HG03139 (cell line): Measurements from ENCODE around the gene GTF2IRD1.

Experiments used
- ATAC-seq: cut with Tn5 transposase; IDR thresholded peaks from one replicate; pipeline ENCODE4 v1.9.1; 2021; ENCODE audit not compliant: unreplicated experiment

Gene GTF2IRD1

DNA sequence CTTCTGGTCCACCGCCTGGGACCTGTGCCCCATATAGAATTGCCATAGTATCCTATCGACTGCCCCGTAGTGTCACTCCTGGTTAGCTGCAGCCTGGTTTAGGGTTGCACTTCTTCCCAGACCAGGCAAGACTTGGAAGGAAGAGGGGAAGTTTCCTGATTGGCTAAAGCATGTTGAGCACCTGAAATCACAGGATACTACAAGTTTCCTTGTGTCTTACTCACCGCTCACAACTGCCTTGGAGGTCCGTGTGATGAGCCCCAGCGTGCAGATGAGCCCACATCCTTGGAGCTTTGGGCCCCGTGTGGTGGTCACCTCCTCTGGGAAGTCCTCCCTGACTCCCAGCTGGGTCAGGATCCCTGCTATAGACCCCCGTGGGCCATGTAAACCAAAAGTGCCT lies 129.9 kb downstream of the GTF2IRD1 start:
- no peak for ATAC-seq

DNA sequence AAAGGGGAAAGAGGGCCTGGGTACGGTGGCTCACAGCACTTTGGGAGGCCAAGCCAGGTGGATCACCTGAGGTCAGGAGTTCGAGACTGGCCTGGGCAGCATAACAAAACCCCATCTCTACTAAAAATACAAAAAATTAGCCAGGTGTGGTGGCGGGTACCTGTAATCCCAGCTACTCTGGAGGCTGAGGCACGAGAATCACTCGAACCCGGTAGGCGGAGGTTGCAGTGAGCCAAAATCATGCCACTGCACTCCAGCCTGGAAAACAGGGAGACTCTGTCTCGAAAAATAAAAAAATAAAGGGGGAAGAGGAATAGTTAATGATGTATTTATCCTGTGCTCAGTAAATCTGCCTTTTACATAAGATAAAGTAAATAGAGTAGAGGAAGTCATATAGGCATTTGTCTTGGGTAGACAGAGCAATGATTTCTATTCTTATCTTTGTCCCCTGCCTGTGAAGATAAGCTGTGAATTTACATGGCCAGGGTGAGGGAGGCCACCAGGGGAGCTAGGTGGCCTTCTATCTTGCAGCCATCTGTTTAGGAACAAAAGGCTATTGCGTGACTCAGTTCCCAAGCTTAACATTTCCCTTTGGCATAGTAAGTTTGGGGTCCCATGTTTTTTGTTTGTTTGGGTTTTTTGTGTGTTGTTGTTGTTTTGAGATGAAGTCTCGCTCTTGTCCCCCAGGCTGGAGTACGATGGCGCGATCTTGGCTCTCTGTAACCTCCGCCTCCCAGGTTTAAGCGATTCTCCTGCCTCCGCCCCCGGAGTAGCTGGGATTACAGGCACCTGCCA lies 130.7 kb downstream of the GTF2IRD1 start:
- no peak for ATAC-seq

DNA sequence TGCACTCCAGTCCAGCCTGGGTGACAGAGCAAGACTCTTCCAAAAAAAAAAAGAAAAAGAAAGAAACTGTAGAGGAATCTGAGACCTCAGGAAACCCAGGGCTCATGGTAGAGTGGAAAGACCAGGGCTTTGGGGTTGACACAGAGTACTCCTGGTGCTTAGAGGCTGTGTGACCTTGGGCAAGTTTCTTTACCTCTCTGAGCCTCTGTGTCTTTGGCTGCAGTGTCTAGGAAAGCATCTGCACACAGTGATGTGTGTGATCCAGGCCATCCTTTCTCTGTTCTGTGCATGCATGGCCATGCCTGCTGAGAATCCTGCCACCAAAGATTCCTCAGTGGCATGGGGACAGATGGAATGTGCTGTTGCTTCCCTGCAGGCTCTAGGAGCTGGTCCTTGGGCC lies 132.1 kb downstream of the GTF2IRD1 start:
- no peak for ATAC-seq

DNA sequence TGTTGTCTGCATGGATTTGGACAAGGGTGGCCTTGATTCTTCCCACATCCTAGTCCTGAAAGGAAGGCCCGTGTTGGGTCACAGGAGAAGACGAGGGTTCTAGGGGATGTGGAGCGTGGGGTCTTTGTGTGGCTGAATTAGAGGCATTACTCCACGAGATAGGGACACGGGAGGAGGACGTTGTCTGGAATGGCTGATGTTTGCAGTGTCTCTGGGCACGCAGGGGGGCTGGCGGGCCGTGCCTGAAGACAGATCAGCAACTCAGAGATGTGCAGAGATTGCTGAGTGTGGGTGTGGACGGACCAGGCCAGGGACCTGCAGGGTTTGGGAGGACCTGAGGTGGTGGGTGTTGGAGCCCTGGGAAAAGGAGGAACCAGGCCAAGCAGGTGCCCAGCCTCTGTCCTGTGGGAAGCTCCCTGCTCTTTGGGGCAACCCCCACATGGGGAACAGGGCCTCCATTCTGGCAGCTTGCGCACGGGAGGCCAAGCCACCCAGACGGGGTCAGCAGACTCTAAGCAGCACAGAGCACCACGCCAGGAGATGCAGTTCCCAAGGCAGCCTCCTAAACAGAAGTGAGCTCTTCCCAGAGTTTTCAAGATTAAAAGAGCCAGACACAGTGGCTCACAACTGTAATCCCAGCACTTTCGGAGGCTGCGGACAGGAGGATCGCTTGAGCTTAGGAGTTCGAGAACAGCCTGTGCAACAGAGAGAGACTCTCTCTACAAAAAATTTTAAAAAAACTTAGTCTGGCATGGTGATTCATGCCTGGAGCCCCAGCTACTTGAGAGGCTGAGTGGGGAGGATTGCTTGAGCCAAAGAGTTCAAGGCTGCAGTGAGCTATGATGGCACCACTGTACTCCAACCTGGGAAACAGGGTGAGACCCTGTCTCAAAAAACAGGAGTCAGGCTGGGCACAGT lies 132.8 kb downstream of the GTF2IRD1 start:
- ATAC-seq = no peak

DNA sequence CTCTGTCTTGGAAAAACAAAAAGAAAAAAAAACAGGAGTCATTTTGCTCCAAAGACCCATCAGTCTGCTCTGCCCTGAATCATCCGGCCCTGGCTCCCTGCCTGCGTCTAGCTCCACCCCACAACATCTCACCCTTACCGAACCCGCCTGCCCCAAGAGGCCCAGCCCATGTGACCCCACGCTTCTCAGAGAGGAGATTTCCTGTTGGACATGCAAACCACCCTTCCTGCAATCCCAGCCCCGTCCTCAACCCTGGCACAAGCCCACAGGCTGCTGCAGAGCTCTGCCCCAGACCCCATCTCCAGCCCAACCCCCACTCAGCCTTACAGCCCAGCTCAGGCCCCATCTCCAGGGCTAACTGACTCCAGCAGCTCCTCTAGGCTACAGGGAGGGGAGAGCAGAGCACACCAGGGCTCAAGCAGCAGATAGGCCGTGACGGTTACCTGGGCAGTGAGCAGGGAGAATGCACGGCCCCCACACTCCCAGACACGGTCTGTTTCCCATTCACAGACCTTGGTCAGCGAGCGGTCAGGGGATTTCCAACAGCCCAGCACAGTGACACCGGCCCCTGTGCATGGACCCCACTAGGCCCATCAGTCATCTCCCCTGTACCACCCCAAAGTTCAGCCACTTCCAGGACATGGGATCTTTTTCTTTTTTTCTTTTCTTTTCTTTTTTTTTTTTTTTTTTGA lies 133.9 kb downstream of the GTF2IRD1 start:
- peak; percentile 70 for ATAC-seq

DNA sequence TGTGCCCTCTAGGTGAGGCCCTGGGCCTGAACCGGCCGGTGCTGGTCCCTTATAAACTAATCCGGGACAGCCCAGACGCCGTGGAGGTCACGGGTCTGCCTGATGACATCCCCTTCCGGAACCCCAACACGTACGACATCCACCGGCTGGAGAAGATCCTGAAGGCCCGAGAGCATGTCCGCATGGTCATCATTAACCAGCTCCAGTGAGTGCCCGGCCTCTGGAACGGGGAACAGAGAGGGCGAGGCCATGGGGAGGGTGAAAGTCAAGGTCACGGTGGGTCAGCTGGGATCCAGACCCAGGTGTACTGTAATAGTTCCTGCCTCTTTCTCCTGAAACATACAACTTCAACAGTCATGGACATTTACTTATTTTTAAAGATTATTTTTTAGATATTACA lies 137.1 kb downstream of the GTF2IRD1 start:
- ATAC-seq = no peak

DNA sequence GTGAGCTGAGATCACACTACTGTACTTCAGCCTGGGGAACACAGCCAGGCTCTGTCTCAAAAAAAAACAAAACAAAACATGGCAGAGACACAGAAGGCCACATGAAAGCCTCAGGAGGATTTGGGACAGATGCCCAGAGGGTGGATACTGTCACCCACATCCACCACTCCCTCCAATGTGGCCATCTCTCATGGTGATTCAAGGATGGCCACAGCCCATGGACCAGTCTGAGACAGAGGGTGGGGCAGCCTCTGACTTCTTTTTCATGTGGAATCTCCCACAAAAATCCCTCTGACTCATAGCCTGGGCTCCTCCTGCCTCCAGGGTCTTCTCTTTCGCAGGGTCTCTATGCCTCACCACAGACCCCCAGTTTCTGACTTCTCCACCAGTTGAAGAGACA lies 144.9 kb downstream of the GTF2IRD1 start:
- no peak for ATAC-seq

DNA sequence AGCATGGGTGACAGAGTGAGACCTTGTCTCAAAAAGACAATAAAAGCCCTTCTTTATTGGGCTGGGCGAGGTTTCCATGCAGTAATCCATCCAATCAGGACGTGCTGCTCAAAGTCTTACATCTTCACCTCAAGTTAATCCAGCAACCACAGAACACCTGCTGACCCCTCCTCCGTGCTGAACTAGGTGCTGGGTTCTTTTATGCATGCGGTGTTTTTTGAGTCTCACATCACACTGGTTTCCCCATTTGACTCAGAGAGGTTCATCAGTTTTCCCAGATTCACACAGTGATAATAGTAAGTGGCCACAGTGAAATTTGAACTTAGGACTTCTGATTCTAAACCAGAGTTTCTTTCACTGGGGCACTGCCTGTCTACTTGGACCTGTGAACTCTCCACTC lies 145.5 kb downstream of the GTF2IRD1 start:
- ATAC-seq = no peak

DNA sequence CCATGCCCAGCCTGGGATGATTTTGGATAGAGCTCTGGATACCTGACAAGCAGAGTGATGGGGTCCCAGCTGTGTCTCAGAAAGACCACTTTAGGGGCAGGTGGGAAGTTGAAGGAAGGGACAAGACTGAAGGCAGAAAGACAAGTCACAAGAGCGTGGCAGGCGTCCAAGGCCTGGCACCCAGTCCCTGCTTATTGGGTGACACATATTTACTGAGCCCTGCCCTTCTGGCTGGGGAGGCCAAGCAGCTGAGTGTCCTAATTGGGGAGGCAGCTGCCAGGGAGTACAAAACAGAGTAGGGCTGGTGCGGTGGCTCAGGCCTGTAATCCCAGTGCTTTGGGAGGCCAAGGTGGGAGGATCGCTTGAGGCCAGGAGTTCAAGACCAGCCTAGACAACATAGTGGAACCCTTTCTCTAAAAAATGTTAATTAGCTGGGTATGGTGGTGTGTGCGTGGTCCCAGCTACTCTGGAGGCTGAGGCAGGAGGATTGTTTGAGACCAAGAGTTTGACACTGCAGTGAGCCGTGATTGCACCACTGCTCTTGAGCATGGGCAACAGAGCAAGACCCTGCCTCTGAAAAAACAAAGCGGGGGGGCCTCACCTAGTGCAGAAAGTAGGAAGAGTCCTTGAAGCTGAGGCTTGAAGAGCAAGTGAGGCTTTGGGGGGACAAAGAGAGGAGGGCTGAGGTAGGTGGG lies 150.8 kb downstream of the GTF2IRD1 start:
- ATAC-seq = no peak

DNA sequence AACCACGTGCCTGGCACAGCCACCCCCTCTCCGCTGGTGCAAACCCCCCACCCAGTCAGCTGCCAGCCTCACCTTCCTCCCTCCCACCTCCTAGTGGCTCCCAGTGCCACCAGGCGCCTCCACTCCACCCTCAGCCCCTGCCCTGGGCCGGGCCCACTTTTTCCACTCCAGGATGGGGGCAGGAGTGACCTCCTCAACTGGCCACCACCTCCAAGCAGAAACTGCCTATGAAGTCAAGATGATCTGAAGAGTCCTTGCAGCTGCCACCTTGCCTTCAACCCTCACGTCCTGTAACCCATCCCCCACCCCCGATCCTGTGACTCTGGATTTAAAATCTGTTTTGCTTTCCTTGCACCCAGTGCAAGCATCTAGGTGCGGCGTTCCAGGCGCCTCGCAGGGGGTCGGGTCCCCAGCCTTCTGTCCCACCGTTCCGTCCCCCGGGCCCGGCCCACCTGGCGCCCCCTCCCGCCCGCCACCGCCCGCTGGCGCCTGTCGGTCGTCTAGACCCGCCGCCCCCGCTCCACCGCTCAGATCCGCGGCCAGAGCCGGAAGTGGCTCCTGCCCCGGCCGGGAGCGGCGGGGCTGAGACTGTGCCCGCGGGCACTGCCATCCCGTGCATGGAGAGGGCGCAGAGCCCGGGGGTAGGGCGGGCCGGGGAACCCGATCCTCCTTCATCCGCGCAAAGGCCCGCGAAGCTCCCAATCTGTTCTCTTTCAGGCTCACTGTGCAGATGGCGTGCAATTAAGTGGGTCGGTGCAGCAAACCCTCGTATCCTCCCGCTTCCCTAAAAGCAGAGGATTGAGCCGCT lies 152.6 kb downstream of the GTF2IRD1 start:
- ATAC-seq = no peak

DNA sequence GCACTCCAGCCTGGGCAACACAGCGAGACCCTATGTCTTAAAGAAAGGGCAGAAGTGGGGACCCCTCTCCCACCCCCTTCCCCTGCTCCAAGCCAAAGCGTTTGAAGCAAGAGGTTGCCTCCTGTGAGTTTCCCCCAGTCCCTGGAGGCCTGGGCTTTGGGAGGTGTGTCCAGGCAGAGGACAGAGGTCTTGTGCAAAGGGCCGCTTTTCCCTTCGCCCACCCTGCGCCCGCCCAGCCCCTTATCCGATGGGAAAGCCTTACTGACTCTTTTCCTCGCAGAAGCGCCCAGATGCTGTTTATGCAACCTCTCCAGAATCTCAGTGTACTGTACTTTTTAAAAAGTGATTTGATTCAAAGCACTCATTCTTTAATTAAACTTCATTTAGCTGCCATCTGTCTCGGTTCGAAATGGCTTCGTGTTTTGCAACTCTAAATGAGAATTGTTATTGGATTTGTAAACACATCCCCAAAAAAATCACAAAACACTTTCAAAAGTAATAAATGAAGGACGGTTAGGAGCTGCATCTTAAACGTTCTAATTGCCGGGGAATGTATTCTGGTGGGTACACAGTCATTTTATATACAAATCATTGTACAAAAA lies 153.3 kb downstream of the GTF2IRD1 start:
- ATAC-seq = no peak

DNA sequence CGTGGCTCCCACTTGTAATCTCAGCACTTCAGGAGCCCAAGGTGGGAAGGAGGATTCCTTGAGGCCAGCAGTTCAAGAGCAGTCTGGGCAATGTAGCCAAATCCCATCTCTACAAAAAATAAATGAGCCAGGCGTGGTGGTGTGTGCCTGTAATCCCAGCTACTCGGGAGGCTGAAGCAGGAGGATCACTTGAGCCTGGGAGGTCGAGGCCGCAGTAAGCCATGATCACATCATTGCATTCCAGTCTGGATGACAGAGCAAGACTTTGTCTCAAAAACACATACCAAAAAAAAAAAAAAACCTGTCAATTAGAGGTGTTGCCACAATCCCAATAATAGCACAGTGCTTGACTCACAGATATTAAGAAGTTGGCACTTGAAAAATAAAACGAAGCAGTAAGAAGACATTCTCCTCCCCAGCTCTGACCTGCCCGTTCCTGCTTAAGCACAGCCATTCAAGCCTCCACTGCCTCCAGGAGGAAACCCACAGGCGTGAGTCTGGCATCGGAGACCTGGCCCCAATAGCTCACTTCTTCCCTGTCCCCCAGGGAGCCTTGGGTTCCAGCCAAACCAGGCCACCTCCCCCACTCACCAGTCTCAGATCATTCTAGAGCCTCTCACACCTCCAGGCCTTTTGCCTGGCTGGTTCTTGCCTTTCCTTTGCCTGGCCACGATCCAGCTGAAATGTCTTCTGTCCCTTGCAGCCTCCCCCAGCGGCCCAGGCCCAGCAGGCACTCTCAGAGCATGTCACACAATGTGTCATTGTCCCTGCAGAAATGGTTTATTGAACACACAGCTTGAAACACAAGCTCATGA lies 158.5 kb downstream of the GTF2IRD1 start:
- no peak for ATAC-seq

DNA sequence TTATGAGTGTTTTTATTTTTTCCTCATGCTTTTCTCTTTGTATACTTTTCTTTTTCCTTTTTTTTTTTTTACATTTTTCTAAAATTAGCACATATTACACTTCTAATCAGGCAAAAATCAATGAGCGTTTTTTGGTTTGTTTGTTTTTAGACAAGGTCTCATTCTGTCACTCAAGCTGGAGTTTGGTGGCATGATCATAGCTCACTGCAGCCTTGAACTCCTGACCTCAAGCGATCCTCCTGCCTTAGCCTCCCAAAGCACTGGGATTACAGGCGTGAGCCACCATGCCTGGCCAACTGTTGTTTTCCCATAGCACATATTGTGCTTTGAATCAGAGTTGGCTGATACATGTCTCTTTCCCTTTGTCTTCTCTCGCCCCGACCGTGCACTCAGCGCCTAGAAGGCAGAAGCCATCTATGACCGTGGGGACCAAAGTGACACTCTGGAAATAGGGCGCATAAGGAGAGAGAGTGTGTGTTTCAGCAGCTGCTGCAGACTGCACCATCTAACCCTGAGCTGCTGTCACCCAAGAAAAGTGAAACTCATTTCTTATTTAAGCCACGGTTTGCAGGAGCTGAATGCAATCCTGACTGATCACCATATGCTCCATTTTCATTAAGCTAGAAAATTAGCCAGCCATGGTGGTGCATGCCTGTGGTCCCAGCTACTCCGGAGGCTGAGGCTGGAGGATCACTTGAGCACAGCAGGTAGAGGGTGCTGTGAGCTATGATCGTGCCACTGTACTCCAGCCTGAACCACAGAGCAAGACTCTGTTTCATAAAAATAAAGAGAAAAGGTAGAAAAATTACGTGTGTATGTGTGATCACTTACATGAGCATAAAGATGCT lies 162.5 kb downstream of the GTF2IRD1 start:
- no peak for ATAC-seq

DNA sequence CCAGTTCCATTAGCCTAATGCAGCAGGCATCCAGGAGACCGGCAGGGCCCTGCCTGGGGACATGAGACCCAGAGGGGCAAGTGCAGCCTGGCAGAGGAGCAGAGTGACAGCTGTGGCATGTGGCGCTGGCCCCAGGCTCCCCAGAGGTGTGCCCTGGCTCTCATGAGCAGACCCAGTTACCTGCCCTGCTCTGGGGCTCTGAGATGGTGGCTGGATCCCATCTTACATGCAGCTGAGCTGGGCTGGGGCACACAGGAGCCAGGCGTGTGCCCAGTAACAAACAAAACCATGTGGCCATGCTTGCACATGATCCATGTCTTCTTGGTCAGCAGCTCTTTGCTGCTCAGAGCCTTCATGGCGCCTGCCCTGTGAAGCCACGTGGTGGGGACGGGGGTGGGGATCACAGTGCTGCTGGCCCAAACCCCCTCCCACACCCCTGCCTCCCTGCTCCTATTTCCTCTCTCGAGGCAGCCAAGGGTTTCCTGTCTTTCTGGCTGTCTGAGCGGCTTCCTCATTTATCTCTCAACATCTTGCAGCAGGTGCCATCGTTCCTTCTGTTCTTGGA lies 163.6 kb downstream of the GTF2IRD1 start:
- ATAC-seq = no peak

DNA sequence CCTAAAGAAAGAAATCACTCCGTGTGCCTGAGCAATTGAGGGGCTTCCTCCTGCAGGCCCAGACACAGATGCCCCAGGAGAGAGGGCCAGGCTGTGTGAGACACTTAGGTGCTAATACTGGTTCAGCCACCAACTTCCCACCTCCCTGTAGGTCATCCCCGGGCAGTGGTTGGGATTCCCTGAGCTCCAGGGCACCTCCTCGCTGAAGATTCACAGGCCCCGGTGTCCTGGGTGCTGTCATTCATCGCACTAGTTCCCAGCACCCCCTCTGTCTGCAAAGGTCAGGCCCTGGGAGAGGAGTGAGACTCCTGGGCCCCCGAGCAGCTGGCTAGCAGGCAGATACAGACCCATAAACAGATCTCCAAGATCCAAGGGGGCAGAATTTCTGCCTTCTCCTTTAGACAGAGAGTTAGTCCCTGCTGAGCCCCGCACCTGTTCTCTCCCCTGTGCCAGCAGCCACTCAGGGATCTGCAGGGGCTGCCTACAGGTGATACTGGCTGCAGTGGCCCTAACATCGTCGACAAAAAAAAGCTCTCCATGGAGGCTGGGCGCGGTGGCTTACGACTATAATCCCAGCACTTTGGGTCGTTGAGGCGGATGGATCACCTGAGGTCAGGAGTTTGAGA lies 165.6 kb downstream of the GTF2IRD1 start:
- no peak for ATAC-seq

DNA sequence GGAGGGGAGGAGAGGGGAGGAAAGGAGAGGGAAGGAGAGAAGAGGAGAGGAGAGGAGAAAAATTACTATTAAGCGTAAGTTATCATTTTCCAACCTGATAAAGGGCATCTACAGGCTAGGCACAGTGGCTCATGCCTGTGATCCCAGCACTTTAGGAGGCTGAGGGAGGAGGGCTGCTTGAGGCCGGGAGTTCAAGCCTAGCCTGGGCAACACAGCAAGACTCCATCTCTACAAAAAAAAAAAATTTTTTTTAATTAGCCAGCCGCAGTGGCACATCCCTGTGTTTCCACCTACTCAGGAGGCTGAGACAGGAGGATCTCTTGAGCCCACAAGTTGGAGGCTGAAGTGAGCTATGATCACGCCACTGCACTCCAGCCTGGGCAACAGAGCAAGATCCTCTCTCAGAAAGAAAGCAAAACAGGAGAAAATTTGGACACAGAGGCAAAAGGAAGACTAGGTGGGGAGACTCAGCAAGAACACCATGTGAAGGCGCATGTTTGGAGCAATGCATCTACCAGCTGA lies 168.6 kb downstream of the GTF2IRD1 start:
- ATAC-seq = no peak

DNA sequence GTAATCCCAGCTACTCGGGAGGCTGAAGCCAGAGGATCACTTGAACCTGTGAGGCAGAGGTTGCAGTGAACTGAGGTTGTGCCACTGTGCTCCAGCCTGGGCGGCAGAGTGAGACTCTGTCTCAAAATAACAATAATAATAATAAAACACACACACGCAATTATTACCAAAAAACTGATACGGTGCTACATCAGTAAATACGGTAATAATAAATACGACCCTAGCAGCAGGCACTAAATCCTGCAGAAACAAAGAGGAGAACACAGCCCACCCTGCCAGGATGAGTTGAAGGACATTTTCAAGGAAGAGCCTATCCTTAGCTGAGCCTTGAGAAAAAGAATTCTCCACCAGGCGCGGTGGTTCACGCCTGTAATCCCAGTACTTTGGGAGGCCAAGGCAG lies 169.4 kb downstream of the GTF2IRD1 start:
- no peak for ATAC-seq
